GM21381 (cell line): ENCODE data around the gene LAG3.

Experiments
- ATAC-seq: cut with Tn5 transposase; IDR thresholded peaks from one replicate; pipeline ENCODE4 v1.9.1; 2021; ENCODE audit warnings: mild to moderate bottlenecking, moderate library complexity; ENCODE audit not compliant: unreplicated experiment

LAG3 gene

GRCh38 chr12:6821591-6822425 lies 49.5 kb downstream of the LAG3 start, which contains the start of gene GPR162:
TSS of gene GPR162 (plus strand) at chr12:6821821. CDS start at chr12:6823899, 2,078 bp downstream.
- no peak for ATAC-seq

GRCh38 chr12:6822426-6823135 lies 50.3 kb downstream of the LAG3 start:
- no peak for ATAC-seq

DNA sequence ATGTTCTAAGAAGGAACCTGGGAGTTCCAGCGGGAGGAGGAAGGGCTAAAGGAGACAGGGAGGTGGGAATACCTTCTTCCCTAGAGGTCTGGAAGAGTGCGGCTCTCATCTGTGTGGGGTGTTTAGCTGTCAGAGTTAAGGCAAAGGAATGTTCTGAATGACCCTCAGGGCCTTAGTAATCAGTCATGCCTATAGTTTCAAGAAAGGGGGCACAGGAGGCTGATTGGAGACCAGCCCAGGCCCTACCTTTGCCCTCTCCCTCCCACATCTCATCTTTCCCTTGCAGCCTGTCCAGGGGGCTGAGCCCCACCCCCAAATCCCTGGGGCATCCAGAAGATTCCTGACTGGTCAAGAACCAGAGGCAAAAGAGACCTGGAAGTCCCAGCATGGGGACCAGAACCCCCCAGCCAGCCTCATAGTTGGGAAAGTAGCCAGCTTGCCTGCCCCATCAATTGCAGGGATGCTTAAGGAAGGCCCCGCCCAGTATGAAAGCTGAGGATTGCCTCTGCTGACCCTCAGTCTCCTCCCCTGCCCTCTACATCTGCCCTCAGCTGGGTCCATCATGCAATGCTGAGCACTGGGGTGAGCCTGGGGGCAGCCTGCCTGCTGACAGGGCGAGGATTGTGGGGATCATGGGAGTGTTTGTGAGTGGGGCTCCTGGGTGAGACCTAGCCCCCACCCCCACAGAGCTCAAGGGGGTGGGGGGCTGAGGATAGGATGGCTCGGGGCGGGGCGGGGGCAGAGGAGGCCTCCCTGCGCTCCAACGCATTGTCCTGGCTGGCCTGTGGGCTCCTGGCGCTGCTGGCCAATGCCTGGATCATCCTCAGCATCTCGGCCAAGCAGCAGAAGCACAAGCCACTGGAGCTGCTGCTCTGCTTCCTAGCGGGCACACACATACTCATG lies 51.1 kb downstream of the LAG3 start:
- ATAC-seq = no peak

DNA sequence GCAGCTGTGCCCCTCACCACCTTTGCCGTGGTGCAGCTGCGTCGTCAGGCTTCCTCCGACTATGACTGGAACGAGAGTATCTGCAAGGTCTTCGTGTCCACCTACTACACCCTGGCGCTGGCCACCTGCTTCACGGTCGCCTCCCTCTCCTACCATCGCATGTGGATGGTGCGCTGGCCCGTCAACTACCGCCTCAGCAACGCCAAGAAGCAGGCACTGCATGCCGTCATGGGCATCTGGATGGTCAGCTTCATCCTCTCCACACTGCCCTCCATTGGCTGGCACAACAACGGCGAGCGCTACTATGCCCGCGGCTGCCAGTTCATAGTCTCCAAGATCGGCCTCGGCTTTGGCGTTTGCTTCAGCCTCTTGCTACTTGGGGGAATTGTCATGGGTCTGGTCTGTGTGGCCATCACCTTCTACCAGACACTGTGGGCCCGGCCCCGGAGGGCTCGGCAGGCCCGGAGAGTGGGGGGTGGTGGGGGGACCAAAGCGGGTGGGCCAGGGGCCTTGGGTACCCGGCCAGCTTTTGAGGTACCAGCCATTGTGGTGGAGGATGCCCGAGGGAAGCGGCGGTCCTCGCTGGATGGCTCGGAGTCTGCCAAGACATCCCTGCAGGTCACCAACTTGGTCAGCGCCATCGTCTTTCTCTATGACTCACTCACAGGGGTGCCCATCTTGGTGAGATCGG lies 51.9 kb downstream of the LAG3 start:
- no peak for ATAC-seq

DNA sequence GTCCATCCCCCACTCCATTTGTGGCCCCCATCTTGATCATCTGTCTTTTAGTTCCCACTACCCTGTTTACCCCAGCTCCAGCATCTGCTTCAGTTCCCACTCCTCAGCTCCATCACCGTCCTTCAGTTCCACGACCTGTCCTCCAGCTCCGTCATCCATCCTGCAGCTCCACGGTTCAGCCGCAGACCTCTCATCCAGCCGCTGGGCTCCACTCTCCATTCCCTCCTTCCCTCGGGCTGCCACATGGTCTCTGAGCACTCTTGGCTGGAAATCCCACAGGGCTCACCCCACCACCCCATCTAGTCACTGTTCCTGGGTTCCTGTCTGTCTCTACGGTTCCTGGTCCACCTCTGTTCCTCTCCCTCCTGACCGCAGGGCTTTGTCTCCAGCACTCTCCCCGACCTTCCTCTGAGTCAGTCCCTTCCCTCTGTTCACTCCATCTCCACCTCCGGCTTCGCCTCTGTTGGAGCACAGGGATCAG lies 52.6 kb downstream of the LAG3 start:
- no peak for ATAC-seq

- ATAC-seq = no peak
These were observed 53.2 kb downstream of the LAG3 start for GRCh38 chr12:6825398-6826124.

DNA sequence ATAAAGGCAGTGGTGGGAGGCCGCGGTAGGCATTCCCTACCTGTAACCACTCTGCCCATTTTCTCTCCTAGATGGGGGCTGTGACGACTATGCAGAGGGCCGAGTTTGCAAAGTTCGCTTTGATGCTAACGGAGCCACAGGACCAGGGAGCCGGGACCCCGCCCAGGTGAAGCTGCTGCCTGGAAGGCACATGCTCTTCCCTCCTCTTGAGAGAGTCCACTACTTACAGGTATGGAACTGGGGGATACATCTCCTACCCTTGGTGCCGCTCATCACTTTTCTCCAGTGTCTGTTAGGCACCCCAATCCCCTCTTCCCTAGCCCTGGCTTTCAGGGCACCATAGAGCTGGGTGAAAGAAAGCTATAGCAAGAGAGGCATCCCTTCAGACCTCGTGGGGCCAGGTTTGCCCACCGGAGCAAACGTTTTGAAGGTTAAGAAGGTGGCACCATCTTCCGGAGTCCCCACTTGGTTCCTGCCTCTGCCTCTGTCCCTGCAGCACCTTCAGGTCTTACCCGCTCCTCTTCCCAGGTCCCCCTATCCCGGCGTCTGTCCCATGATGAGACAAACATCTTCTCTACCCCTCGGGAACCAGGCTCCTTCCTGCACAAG lies 53.9 kb downstream of the LAG3 start:
- no peak for ATAC-seq

DNA sequence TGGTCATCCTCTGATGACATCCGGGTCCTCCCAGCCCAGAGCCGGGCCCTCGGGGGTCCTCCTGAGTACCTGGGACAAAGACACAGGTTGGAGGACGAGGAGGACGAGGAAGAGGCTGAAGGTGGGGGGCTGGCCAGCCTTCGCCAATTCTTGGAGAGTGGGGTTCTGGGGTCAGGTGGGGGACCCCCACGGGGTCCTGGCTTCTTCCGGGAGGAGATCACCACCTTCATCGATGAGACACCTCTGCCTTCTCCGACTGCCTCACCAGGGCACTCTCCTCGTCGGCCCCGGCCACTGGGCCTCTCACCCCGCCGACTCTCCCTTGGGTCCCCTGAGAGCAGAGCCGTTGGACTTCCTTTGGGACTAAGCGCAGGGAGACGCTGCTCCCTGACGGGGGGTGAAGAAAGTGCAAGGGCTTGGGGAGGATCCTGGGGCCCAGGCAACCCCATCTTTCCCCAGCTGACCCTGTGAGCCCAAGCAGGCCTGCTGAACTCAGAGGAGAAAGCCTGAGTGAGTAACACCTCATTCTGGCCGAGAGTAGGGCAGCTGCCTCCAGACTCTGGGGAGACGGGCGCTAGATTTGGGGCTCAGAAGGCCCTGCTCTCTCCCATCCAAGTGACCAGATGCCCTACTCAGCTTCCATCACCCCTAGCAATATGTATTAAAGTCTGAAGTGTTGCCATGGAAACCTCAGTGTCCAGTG lies 54.6 kb downstream of the LAG3 start:
- ATAC-seq = no peak

DNA sequence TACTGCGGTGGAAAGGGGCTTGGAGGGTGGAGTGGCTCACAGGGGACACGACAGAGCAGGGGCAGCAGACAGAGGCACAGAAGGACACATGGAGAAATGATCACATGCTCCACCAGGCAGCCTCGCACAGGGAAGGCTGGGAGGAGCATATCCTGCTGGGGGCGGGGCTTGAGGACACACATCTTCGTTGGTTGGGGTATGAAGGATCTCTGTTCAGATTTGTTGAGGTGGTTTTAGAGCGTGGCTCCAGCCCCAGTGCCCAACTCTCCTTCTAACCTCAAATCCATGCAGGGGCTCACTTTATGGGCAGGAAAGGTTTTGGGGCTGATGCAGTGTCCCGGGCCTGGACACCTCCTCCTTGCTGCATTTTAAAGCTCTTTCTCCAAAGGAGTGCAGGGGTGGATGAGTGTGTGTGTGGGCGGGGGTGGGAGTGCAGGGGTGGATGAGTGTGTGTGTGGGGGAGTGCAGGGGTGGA lies 55.2 kb downstream of the LAG3 start:
- ATAC-seq = no peak
